ENCODE measurements around the gene NOL8. TPM values are rescaled to one million over a fixed set of nuclear protein-coding genes. Genes with fewer than 3 reads are reported as not detected.

NOL8 gene
- total RNA-seq, 6 experiments from 2014 or later = 24.3 to 33.5 (median 27.7) TPM

DNA sequence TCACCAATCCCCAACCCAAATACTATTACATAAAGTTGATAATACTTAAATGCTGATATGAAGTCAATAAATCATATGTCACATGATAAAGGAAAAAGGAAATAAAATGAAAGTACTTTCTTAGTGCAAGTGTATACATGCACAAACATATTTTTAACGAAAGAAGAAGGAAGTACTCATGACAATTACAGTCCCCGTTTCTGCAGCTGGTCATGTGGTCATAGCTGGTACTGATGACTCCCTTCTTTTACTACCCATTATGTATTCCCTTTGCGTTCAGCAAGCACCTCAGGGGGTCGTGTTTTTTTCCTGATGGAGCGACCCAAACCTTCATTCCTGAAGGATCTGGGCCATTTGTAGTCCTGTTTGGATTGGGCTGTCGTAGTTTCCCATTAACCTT, 27.9 kb upstream of the NOL8 start:
- Mint-ChIP-seq H3K36me3 (ENCODE audit: low read depth) (peaks cover 39% of the 10 kb centered on the region), H3K27ac (no peak overlapping the region), H3K9me3 (peaks cover 12% of the 10 kb centered on the region), H3K4me3 (no peak overlapping the region), H3K27me3 (ENCODE audit: insufficient read depth) (no peaks in the 10 kb centered on the region), H3K4me1 (ENCODE audit: low read depth) (peaks cover 14% of the 10 kb centered on the region)
- no peak for DNase-seq
- TF ChIP-seq, protein P1, sequence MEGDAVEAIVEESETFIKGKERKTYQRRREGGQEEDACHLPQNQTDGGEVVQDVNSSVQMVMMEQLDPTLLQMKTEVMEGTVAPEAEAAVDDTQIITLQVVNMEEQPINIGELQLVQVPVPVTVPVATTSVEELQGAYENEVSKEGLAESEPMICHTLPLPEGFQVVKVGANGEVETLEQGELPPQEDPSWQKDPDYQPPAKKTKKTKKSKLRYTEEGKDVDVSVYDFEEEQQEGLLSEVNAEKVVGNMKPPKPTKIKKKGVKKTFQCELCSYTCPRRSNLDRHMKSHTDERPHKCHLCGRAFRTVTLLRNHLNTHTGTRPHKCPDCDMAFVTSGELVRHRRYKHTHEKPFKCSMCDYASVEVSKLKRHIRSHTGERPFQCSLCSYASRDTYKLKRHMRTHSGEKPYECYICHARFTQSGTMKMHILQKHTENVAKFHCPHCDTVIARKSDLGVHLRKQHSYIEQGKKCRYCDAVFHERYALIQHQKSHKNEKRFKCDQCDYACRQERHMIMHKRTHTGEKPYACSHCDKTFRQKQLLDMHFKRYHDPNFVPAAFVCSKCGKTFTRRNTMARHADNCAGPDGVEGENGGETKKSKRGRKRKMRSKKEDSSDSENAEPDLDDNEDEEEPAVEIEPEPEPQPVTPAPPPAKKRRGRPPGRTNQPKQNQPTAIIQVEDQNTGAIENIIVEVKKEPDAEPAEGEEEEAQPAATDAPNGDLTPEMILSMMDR (IDR thresholded peaks at IDR 0.05) = no peak

- Mint-ChIP-seq H3K4me3 (no peak overlapping the region), H3K36me3 (ENCODE audit: low read depth) (peaks cover 26% of the 10 kb centered on the region), H3K9me3 (peaks cover 6% of the 10 kb centered on the region), H3K4me1 (ENCODE audit: low read depth) (peaks cover 14% of the 10 kb centered on the region), H3K27ac (peak overlapping the region; percentile 62), H3K27me3 (ENCODE audit: insufficient read depth) (no peaks in the 10 kb centered on the region)
- no peak for DNase-seq
- TF ChIP-seq, protein P1 (IDR thresholded peaks at IDR 0.05) = no peak
Observed at GRCh38 chr9:92350740-92351133, 25.6 kb upstream of the NOL8 start.

- no peak overlapping the region for H3K4me3 Mint-ChIP-seq
- peak overlapping the region; percentile 62 for H3K27ac Mint-ChIP-seq
- H3K9me3 Mint-ChIP-seq = peaks cover 6% of the 10 kb centered on the region
- peak; percentile 11 for DNase-seq
- peaks cover 22% of the 10 kb centered on the region for H3K36me3 Mint-ChIP-seq (ENCODE audit: low read depth)
- TF ChIP-seq, protein P1 (IDR thresholded peaks at IDR 0.05) = no peak
- H3K4me1 Mint-ChIP-seq (ENCODE audit: low read depth) = peaks cover 14% of the 10 kb centered on the region
- no peaks in the 10 kb centered on the region for H3K27me3 Mint-ChIP-seq (ENCODE audit: insufficient read depth)
Observed at GRCh38 chr9:92349771-92350739, 24.9 kb upstream of the NOL8 start.

DNA sequence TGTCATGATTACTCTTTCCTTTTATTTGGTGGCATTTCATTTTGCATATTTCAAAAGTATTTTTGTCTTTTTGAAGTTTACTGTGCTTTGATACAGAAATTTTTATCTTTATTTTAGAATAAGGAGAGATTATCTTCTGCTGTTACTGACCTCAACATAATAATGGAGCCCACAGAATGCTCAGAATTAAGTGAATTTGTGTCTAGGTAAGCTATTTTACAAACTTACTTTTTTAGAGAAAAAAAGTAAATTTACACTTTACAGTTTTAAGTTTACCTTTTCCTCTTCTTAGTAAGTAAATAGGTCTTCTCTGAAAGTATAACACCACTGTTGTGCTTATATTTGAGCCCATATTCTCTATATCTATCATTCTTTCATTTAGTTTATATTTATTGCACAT, 20.4 kb upstream of the NOL8 start:
- TF ChIP-seq, protein P1 (IDR thresholded peaks at IDR 0.05) = no peak
- Mint-ChIP-seq H3K36me3 (ENCODE audit: low read depth) (peaks cover 6% of the 10 kb centered on the region; the same call in 1 of the 2 replicates), H3K27me3 (ENCODE audit: insufficient read depth) (no peaks in the 10 kb centered on the region), H3K9me3 (no peaks in the 10 kb centered on the region), H3K4me1 (ENCODE audit: low read depth) (peaks cover 10% of the 10 kb centered on the region), H3K27ac (no peak overlapping the region), H3K4me3 (no peak overlapping the region)
- no peak for DNase-seq

- Mint-ChIP-seq H3K4me1 (ENCODE audit: low read depth) (no peaks in the 10 kb centered on the region), H3K27ac (no peak overlapping the region), H3K9me3 (no peaks in the 10 kb centered on the region), H3K36me3 (ENCODE audit: low read depth) (peaks cover 12% of the 10 kb centered on the region; the same call in 1 of the 2 replicates), H3K4me3 (no peak overlapping the region), H3K27me3 (ENCODE audit: insufficient read depth) (no peaks in the 10 kb centered on the region; the same call in 1 of the 2 replicates)
- TF ChIP-seq, protein P1 (IDR thresholded peaks at IDR 0.05) = peak; percentile 75
- DNase-seq = no peak
Observed at GRCh38 chr9:92342825-92343488, 17.8 kb upstream of the NOL8 start.

Data from HFFc6 (cell line).